ENCODE measurements around the gene USP47. TPM values are rescaled to one million over a fixed set of nuclear protein-coding genes. Genes with fewer than 3 reads are reported as not detected.

Gene USP47
- total and polyA plus RNA-seq, 10 donors, result 13.7 to 80.8 (median 48.2) TPM

- no peak overlapping the region for H3K27ac ChIP-seq
- no peaks in the 10 kb centered on the region for H3K9me3 ChIP-seq
- H3K4me3 ChIP-seq, result no peak overlapping the region
- intact Hi-C loops (cut with DNase I; ENCODE audit: low total_unique reads), result no loop called here
- no peak for TF ChIP-seq POLR2AphosphoS5 (IDR thresholded peaks at IDR 0.05)
- TF ChIP-seq, protein P1, sequence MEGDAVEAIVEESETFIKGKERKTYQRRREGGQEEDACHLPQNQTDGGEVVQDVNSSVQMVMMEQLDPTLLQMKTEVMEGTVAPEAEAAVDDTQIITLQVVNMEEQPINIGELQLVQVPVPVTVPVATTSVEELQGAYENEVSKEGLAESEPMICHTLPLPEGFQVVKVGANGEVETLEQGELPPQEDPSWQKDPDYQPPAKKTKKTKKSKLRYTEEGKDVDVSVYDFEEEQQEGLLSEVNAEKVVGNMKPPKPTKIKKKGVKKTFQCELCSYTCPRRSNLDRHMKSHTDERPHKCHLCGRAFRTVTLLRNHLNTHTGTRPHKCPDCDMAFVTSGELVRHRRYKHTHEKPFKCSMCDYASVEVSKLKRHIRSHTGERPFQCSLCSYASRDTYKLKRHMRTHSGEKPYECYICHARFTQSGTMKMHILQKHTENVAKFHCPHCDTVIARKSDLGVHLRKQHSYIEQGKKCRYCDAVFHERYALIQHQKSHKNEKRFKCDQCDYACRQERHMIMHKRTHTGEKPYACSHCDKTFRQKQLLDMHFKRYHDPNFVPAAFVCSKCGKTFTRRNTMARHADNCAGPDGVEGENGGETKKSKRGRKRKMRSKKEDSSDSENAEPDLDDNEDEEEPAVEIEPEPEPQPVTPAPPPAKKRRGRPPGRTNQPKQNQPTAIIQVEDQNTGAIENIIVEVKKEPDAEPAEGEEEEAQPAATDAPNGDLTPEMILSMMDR (IDR thresholded peaks at IDR 0.05 in 8 of 11, conservative IDR thresholded peaks at IDR 0.05 in 3 of 11), result no peak
- no peak for TF ChIP-seq POLR2A (IDR thresholded peaks at IDR 0.05)
- no peaks in the 10 kb centered on the region for H3K36me3 ChIP-seq
- 80 to 90% (median 85%) methylated on average over 9 of the region's 9 CpGs for WGBS, 5 donors
- peaks cover 0 to 15% (median 1%) of the 10 kb centered on the region in 6 donors for H3K4me1 ChIP-seq
- no peaks in the 10 kb centered on the region for H3K27me3 ChIP-seq (replicated peaks in 1 of 7)
- DNase-seq, result no peak
Observed at GRCh38 chr11:11985954-11986949, 144.5 kb downstream of the USP47 start.

DNA sequence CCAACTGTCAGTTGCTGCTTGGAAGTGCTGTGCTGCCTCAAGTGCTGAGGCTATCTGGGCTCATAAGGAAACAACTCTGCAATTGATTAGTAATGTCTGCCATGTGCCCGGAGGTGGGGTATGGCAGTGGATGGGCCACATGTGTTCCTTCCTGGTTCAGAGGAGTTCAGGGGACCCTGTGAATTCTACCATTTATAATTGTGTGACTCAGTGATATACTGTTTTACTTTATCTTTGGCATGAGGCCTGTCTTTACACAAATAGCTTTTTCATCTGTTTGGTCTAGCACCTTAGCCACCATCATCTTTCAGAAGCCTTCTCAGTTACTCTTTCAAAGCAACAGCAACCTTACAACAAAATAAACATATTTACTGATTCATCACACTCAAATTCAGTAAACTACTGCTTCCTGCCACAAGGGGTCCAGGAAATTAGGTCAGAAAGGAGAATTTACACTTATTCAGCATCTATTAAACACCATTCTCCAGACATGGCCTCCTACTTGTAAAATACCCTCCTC, 145.8 kb downstream of the USP47 start:
- 80 to 90% (median 85%) methylated on average over 1 of the region's 1 CpG for WGBS, 5 donors
- TF ChIP-seq, protein P1 (IDR thresholded peaks at IDR 0.05 in 8 of 11, conservative IDR thresholded peaks at IDR 0.05 in 3 of 11), result peak in 4 of 11 experiments; percentile 18 to 27 (median 22)
- TF ChIP-seq POLR2AphosphoS5 (IDR thresholded peaks at IDR 0.05), result no peak
- DNase-seq, result no peak
- Histone ChIP-seq H3K4me3 (no peak overlapping the region), H3K36me3 (no peaks in the 10 kb centered on the region), H3K27me3 (replicated peaks in 1 of 7) (no peaks in the 10 kb centered on the region), H3K27ac (peak overlapping the region in 2 of 8 donors; percentile 33 to 46), H3K9me3 (no peaks in the 10 kb centered on the region), H3K4me1 (peaks cover 0 to 15% (median 1%) of the 10 kb centered on the region in 6 donors)
- intact Hi-C loops (cut with DNase I; ENCODE audit: low total_unique reads), result no loop called here

GRCh38 chr11:11988099-11988651, 146.4 kb downstream of the USP47 start:
- no peaks in the 10 kb centered on the region for H3K36me3 ChIP-seq
- DNase-seq, result no peak
- intact Hi-C loops (cut with DNase I; ENCODE audit: low total_unique reads), result no loop called here
- peaks cover 0 to 15% (median 1%) of the 10 kb centered on the region in 6 donors for H3K4me1 ChIP-seq
- WGBS, 5 donors, result 71 to 87% (median 78%) methylated on average over 7 of the region's 7 CpGs
- peak overlapping the region in 3 of 8 donors; percentile 10 to 46 (median 33) for H3K27ac ChIP-seq
- H3K9me3 ChIP-seq, result no peaks in the 10 kb centered on the region
- TF ChIP-seq, protein P1 (IDR thresholded peaks at IDR 0.05 in 8 of 11, conservative IDR thresholded peaks at IDR 0.05 in 3 of 11), result peak in 1 of 11 experiments; percentile 12
- TF ChIP-seq POLR2A (IDR thresholded peaks at IDR 0.05) (no peak), POLR2AphosphoS5 (IDR thresholded peaks at IDR 0.05) (no peak)
- no peaks in the 10 kb centered on the region for H3K27me3 ChIP-seq (replicated peaks in 1 of 7)
- no peak overlapping the region for H3K4me3 ChIP-seq

Measured in spleen (tissue), 11 donors.